SK-N-SH treated with all-trans-retinoic acid at 6 μM for 48 hours (cell line): ENCODE measurements around the gene TRIM72.

Experiments used
- ARNTL ChIP-seq: fragments of 450-650 bp; formaldehyde crosslinking; IDR thresholded peaks from 2 replicates; pipeline ENCODE4 v1.5.0; 2020; ENCODE audit warnings: low read depth, mild to moderate bottlenecking, moderate library complexity, borderline replicate concordance
- CREB5 ChIP-seq: fragments of 250-450 bp; sonication (Bioruptor Pico); IDR thresholded peaks from 2 replicates; pipeline ENCODE4 v1.5.1; 2020; ENCODE audit warnings: low read depth, mild to moderate bottlenecking, moderate library complexity
- ESRRG ChIP-seq: fragments of 250-450 bp; sonication (Bioruptor Pico); IDR thresholded peaks from 2 replicates; pipeline ENCODE4 v1.6.1; 2021; ENCODE audit warnings: mild to moderate bottlenecking
- PATZ1 ChIP-seq: fragments of 250-450 bp; sonication (Bioruptor Pico); IDR thresholded peaks from 2 replicates; pipeline ENCODE4 v1.8.0; 2020; ENCODE audit warnings: mild to moderate bottlenecking, moderate library complexity, borderline replicate concordance
- POU6F1 ChIP-seq: fragments of 250-450 bp; sonication (Bioruptor Pico); IDR thresholded peaks from 2 replicates; pipeline ENCODE4 v1.8.0; 2021; ENCODE audit warnings: low read depth, mild to moderate bottlenecking, moderate library complexity, borderline replicate concordance
- RARB ChIP-seq: fragments of 250-450 bp; sonication (Bioruptor Pico); IDR thresholded peaks from 2 replicates; pipeline ENCODE4 v1.8.0; 2021; ENCODE audit warnings: mild to moderate bottlenecking, moderate library complexity
- SNAI2 ChIP-seq: fragments of 250-450 bp; sonication (Bioruptor Pico); IDR thresholded peaks from 2 replicates; pipeline ENCODE4 v1.5.0; 2020; ENCODE audit warnings: mild to moderate bottlenecking, moderate library complexity
- TCF4 ChIP-seq: fragments of 250-450 bp; sonication (Bioruptor Pico); IDR thresholded peaks from 2 replicates; pipeline ENCODE4 v1.8.0; 2021; ENCODE audit warnings: mild to moderate bottlenecking, moderate library complexity, borderline replicate concordance
- TOX ChIP-seq: fragments of 250-450 bp; sonication (Bioruptor Pico); IDR thresholded peaks from 2 replicates; pipeline ENCODE4 v1.8.0; 2021; ENCODE audit warnings: mild to moderate bottlenecking, moderate library complexity, borderline replicate concordance
- TSHZ2 ChIP-seq: fragments of 250-450 bp; sonication (Bioruptor Pico); IDR thresholded peaks from 2 replicates; pipeline ENCODE4 v1.5.0; 2020; ENCODE audit warnings: mild to moderate bottlenecking, moderate library complexity
- ZC3H10 ChIP-seq: fragments of 250-450 bp; sonication (Bioruptor Pico); IDR thresholded peaks from 2 replicates; pipeline ENCODE4 v1.5.1; 2021; ENCODE audit warnings: mild to moderate bottlenecking, moderate library complexity
- ZNF70 ChIP-seq: fragments of 450-650 bp; formaldehyde crosslinking; IDR thresholded peaks from 2 replicates; pipeline ENCODE4 v1.5.0; 2020; ENCODE audit warnings: mild to moderate bottlenecking, moderate library complexity
- ZNF8 ChIP-seq: fragments of 450-650 bp; formaldehyde crosslinking; IDR thresholded peaks from 2 replicates; pipeline ENCODE4 v1.5.0; 2020; ENCODE audit warnings: mild to moderate bottlenecking, moderate library complexity

- TF ChIP-seq PATZ1 (CRISPR knock-in tag), result no peak
- no peak for TF ChIP-seq TSHZ2 (CRISPR knock-in tag)
- no peak for TF ChIP-seq TOX (CRISPR knock-in tag)
- no peak for TF ChIP-seq ZNF70
- TF ChIP-seq TCF4 (CRISPR knock-in tag), result no peak
- TF ChIP-seq RARB (CRISPR knock-in tag), result no peak
- TF ChIP-seq ZC3H10 (CRISPR knock-in tag), result no peak
- TF ChIP-seq ARNTL (CRISPR knock-in tag), result no peak
- no peak for TF ChIP-seq CREB5
- no peak for TF ChIP-seq POU6F1 (CRISPR knock-in tag)
- TF ChIP-seq ESRRG, result 0 out of 2 replicates have a peak, but pooled peaks have one; percentile 25
- no peak for TF ChIP-seq SNAI2 (CRISPR knock-in tag)
- no peak for TF ChIP-seq ZNF8 (CRISPR knock-in tag)
These were observed 19.0 kb upstream of the TRIM72 start for GRCh38 chr16:31194898-31195297.
